Measurements from ENCODE around the gene HOOK2. TPM values are rescaled to one million over a fixed set of nuclear protein-coding genes. Genes with fewer than 3 reads are reported as not detected.

HOOK2 gene
- total and polyA plus RNA-seq, 2 experiments from 2014 or later = 56.9 to 86.4 TPM

DNA sequence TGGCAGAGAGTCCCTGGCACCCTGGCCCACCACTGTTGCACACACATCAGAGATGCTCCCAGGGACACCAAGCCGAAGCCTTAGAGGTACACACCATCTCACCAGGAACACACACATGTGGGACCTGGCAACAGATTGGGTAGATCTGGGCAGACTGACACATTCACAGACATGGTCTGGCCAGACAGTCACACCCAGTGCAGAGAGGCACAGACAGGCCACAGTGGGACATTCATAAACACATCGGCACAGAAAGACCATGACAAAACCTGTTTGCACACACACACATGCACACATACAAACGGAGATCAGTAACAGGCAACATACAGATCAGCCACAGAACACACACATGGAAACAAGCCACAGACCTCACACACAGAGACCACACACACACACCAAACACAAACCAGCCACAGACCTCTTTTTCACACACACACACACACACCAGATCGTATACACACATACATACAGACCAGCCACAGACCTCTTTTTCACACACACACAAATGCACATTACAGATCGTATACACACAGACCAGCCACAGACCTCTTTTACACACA, 9.6 kb upstream of the HOOK2 start:
- Histone ChIP-seq H3F3A (replicated peaks; ENCODE audit: low read depth) (peaks cover 27% of the 10 kb centered on the region), H3K27ac (ENCODE audit: low read depth) (no peak overlapping the region), H3K4me1 (ENCODE audit: insufficient read depth) (peaks cover 25% of the 10 kb centered on the region), H2AFZ (no peak overlapping the region), H3K9me2 (ENCODE audit: insufficient read depth) (no peaks in the 10 kb centered on the region), H3K36me3 (ENCODE audit: insufficient read depth) (no peaks in the 10 kb centered on the region), H3K4me2 (no peak overlapping the region), H3K4me3 (no peak overlapping the region), H3K79me2 (replicated peaks; ENCODE audit: insufficient read depth) (no peaks in the 10 kb centered on the region), H4K20me1 (replicated peaks; ENCODE audit: insufficient read depth) (no peaks in the 10 kb centered on the region), H3K27me3 (ENCODE audit: insufficient read depth) (no peaks in the 10 kb centered on the region)
- Mint-ChIP-seq H3K27ac (no peak overlapping the region), H3K4me1 (peaks cover 18% of the 10 kb centered on the region), H3K9me3 (no peaks in the 10 kb centered on the region), H3K36me3 (ENCODE audit: low read depth) (no peaks in the 10 kb centered on the region), H3K4me3 (no peak overlapping the region), H3K27me3 (ENCODE audit: insufficient read depth, low read depth, poor library complexity) (peaks cover 11% of the 10 kb centered on the region)
- ATAC-seq (no peak), DNase-seq (ENCODE audit: low spot score) (no peak)
- TF ChIP-seq ZNF331 (CRISPR knock-in tag; IDR thresholded peaks at IDR 0.05; ENCODE audit: low read depth) (no peak), ZNF114 (CRISPR knock-in tag; IDR thresholded peaks at IDR 0.05) (no peak), JUNB (IDR thresholded peaks at IDR 0.05; ENCODE audit: unreplicated experiment) (no peak), NANOG (IDR thresholded peaks at IDR 0.05; ENCODE audit: borderline replicate concordance) (no peak), POLR2AphosphoS5 (IDR thresholded peaks at IDR 0.05; ENCODE audit: low read depth) (no peak)
- TF ChIP-seq, protein P1, sequence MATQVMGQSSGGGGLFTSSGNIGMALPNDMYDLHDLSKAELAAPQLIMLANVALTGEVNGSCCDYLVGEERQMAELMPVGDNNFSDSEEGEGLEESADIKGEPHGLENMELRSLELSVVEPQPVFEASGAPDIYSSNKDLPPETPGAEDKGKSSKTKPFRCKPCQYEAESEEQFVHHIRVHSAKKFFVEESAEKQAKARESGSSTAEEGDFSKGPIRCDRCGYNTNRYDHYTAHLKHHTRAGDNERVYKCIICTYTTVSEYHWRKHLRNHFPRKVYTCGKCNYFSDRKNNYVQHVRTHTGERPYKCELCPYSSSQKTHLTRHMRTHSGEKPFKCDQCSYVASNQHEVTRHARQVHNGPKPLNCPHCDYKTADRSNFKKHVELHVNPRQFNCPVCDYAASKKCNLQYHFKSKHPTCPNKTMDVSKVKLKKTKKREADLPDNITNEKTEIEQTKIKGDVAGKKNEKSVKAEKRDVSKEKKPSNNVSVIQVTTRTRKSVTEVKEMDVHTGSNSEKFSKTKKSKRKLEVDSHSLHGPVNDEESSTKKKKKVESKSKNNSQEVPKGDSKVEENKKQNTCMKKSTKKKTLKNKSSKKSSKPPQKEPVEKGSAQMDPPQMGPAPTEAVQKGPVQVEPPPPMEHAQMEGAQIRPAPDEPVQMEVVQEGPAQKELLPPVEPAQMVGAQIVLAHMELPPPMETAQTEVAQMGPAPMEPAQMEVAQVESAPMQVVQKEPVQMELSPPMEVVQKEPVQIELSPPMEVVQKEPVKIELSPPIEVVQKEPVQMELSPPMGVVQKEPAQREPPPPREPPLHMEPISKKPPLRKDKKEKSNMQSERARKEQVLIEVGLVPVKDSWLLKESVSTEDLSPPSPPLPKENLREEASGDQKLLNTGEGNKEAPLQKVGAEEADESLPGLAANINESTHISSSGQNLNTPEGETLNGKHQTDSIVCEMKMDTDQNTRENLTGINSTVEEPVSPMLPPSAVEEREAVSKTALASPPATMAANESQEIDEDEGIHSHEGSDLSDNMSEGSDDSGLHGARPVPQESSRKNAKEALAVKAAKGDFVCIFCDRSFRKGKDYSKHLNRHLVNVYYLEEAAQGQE (IDR thresholded peaks at IDR 0.05; ENCODE audit: unreplicated experiment) = no peak
- TF ChIP-seq, protein P2, sequence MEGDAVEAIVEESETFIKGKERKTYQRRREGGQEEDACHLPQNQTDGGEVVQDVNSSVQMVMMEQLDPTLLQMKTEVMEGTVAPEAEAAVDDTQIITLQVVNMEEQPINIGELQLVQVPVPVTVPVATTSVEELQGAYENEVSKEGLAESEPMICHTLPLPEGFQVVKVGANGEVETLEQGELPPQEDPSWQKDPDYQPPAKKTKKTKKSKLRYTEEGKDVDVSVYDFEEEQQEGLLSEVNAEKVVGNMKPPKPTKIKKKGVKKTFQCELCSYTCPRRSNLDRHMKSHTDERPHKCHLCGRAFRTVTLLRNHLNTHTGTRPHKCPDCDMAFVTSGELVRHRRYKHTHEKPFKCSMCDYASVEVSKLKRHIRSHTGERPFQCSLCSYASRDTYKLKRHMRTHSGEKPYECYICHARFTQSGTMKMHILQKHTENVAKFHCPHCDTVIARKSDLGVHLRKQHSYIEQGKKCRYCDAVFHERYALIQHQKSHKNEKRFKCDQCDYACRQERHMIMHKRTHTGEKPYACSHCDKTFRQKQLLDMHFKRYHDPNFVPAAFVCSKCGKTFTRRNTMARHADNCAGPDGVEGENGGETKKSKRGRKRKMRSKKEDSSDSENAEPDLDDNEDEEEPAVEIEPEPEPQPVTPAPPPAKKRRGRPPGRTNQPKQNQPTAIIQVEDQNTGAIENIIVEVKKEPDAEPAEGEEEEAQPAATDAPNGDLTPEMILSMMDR (conservative IDR thresholded peaks at IDR 0.05; ENCODE audit: low read depth in 2 of 2) = no peak

DNA sequence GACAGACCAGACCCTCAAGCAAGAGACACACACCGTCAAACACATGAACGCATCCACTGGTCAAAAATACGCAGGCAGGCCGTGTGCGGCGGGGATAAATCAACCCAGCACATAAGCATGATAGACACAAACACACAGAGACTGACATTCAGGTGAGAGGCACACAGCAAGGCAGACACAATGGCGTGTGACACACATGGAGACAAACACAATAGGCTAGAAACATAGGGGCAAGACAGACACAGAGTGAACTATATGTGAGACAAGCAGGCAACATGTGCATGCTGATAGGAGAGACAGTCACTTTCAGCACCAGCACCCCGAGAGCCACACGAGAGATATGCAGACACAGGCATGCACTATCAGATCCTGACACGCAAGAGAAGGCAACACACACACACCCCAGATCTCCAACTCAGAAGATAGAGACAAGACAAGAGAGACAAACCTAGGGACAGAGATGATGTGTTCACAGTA, 9.1 kb upstream of the HOOK2 start:
- Mint-ChIP-seq H3K9me3 (no peaks in the 10 kb centered on the region), H3K27ac (no peak overlapping the region), H3K36me3 (ENCODE audit: low read depth) (no peaks in the 10 kb centered on the region), H3K4me3 (no peak overlapping the region), H3K4me1 (peaks cover 21% of the 10 kb centered on the region), H3K27me3 (ENCODE audit: insufficient read depth, low read depth, poor library complexity) (peaks cover 13% of the 10 kb centered on the region)
- Histone ChIP-seq H3K4me2 (no peak overlapping the region), H3K27ac (ENCODE audit: low read depth) (no peak overlapping the region), H3K79me2 (replicated peaks; ENCODE audit: insufficient read depth) (no peaks in the 10 kb centered on the region), H3K36me3 (ENCODE audit: insufficient read depth) (no peaks in the 10 kb centered on the region), H2AFZ (no peak overlapping the region), H3K9me2 (ENCODE audit: insufficient read depth) (no peaks in the 10 kb centered on the region), H3K4me1 (ENCODE audit: insufficient read depth) (peaks cover 30% of the 10 kb centered on the region), H4K20me1 (replicated peaks; ENCODE audit: insufficient read depth) (no peaks in the 10 kb centered on the region), H3K27me3 (ENCODE audit: insufficient read depth) (no peaks in the 10 kb centered on the region), H3K4me3 (no peak overlapping the region), H3F3A (replicated peaks; ENCODE audit: low read depth) (peaks cover 30% of the 10 kb centered on the region)
- ATAC-seq (no peak), DNase-seq (ENCODE audit: low spot score) (no peak)
- TF ChIP-seq, protein P3, sequence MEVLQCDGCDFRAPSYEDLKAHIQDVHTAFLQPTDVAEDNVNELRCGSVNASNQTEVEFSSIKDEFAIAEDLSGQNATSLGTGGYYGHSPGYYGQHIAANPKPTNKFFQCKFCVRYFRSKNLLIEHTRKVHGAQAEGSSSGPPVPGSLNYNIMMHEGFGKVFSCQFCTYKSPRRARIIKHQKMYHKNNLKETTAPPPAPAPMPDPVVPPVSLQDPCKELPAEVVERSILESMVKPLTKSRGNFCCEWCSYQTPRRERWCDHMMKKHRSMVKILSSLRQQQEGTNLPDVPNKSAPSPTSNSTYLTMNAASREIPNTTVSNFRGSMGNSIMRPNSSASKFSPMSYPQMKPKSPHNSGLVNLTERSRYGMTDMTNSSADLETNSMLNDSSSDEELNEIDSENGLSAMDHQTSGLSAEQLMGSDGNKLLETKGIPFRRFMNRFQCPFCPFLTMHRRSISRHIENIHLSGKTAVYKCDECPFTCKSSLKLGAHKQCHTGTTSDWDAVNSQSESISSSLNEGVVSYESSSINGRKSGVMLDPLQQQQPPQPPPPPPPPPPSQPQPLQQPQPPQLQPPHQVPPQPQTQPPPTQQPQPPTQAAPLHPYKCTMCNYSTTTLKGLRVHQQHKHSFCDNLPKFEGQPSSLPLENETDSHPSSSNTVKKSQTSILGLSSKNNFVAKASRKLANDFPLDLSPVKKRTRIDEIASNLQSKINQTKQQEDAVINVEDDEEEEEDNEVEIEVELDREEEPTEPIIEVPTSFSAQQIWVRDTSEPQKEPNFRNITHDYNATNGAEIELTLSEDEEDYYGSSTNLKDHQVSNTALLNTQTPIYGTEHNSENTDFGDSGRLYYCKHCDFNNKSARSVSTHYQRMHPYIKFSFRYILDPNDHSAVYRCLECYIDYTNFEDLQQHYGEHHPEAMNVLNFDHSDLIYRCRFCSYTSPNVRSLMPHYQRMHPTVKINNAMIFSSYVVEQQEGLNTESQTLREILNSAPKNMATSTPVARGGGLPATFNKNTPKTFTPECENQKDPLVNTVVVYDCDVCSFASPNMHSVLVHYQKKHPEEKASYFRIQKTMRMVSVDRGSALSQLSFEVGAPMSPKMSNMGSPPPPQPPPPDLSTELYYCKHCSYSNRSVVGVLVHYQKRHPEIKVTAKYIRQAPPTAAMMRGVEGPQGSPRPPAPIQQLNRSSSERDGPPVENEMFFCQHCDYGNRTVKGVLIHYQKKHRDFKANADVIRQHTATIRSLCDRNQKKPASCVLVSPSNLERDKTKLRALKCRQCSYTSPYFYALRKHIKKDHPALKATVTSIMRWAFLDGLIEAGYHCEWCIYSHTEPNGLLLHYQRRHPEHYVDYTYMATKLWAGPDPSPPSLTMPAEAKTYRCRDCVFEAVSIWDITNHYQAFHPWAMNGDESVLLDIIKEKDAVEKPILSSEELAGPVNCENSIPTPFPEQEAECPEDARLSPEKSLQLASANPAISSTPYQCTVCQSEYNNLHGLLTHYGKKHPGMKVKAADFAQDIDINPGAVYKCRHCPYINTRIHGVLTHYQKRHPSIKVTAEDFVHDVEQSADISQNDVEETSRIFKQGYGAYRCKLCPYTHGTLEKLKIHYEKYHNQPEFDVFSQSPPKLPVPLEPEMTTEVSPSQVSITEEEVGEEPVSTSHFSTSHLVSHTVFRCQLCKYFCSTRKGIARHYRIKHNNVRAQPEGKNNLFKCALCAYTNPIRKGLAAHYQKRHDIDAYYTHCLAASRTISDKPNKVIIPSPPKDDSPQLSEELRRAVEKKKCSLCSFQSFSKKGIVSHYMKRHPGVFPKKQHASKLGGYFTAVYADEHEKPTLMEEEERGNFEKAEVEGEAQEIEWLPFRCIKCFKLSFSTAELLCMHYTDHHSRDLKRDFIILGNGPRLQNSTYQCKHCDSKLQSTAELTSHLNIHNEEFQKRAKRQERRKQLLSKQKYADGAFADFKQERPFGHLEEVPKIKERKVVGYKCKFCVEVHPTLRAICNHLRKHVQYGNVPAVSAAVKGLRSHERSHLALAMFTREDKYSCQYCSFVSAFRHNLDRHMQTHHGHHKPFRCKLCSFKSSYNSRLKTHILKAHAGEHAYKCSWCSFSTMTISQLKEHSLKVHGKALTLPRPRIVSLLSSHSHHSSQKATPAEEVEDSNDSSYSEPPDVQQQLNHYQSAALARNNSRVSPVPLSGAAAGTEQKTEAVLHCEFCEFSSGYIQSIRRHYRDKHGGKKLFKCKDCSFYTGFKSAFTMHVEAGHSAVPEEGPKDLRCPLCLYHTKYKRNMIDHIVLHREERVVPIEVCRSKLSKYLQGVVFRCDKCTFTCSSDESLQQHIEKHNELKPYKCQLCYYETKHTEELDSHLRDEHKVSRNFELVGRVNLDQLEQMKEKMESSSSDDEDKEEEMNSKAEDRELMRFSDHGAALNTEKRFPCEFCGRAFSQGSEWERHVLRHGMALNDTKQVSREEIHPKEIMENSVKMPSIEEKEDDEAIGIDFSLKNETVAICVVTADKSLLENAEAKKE (CRISPR knock-in tag; IDR thresholded peaks at IDR 0.05) = no peak
